Caki2 (cell line): ENCODE measurements around the gene PPP1R36. TPM values are rescaled to one million over a fixed set of nuclear protein-coding genes. Genes with fewer than 3 reads are reported as not detected.

Experiments used
- DNase-seq: peaks from one replicate; pipeline ENCODE4 v3.0.0-alpha.2; 2015; ENCODE audit warnings: low read depth
- in situ Hi-C: cut with HindIII; loops from 2 replicates; pipeline ENCODE4 v1.10.0; 2016; ENCODE audit warnings: low sequenced_read_pairs, low pct_unique_long_range_greater_than_20kb, mixed read lengths
- total RNA-seq: library from RNA; depleted of rRNA; stranded (reverse); fragments of >200 nt; shearing (Covaris generic); gene quantifications from 2 replicates; pipeline ENCODE4 v1.2.3, GENCODE V29; 2014; ENCODE audit warnings: low replicate concordance; rRNA removed

Gene PPP1R36, protein sequence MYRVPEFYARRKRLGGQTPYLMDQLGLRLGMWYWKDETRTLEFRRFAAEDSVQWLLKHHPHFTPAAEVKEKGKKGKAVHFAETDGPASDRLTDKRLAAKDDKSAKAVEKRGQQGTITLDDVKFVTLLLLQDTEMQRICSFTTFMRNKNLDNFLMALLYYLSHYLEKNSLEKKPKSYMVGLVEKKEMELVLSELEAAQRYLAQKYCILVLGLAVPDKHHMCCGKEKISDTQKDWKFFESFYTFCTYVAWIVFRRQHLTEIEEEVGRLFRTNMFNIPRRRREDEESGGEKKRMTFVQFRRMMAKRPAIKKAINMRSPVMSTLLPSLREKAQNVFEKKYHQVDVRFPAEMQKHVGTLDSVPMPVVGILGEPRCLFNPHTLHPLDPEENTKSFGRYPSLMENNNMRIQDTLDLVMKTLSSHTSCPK
- not detected in 2 replicates for total RNA-seq

GRCh38 chr14:64549791-64550620 lies at the start of gene PPP1R36:
PPP1R36 (plus strand) TSS chr14:64549961; CDS start chr14:64549998, 37 bp downstream.
- in situ Hi-C loops, result no loop called here
- DNase-seq, result no peak

DNA sequence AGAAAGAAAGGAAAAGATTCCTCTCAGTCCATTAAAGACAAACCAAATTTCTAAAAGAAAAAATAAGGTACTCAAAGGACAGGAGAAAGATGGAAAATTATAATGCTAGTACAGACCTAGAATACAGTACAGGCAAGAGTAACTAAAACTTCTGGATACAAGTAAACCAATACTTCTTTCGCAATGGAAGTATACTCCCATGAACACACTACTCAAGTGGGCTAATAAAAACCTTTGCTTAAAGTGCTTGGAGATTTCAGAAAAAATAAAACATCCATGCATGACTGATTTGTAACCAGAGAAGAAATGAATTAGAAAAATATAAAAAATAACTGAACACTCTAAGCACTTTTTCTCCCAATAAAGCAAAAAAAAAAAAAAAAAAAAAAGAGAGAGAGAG lies 49.7 kb upstream of the PPP1R36 start:
- in situ Hi-C loops, result no loop called here
- no peak for DNase-seq

GRCh38 chr14:64501411-64502171 lies 48.2 kb upstream of the PPP1R36 start:
- in situ Hi-C loops, result no loop called here
- DNase-seq, result peak; percentile 56

DNA sequence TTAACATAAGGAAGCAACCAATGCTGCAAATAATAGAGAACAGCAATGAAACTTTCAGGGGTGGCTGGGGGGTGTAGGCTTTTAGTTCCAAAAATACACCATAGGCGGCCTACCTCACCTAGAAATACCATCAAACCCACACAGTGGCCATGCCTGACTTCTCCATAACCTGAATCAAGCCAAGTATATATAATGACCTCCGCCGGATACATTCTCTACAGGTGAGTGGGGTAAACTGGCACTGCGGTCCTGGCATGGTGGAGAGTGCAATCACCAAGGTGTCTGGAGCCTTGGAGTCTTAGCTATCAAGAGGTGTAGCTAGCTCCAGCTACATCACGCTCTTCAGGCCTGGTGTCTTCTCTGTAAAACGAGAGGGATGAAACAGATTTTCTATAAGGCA lies 47.3 kb upstream of the PPP1R36 start:
- no peak for DNase-seq
- in situ Hi-C loops, result no loop called here

DNA sequence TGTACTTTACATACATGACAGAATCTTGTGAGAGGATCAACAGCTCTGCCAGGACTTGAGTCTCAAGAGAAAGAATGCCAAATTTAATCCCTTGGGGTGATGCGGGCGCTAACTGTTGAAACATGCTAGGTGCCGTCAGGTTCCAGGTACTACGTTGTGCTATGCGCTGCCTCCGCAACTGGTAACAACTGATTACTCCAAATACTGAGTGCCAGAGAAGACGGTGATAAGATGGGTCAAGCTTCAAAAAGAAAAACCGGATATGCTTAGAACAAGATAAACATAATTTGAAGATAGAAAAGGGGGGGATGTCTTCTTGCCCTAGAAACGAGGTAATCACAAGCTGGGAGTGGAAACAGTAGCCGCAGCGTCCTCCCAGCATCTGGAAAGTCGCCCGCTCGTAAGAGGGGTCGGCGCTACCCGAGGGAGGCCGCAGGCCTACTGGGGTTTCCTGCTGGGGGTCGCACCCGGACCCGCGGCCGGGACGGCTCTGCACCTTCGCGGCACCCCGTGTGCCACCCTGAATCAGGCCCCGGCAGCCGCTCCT lies 46.8 kb upstream of the PPP1R36 start:
- no peak for DNase-seq
- in situ Hi-C loops, result no loop called here

- peak; percentile 97 for DNase-seq
- in situ Hi-C loops, result no loop called here
Observed at GRCh38 chr14:64503434-64504309, 46.1 kb upstream of the PPP1R36 start, which contains the start of gene ZBTB25. ZBTB25 (minus strand) TSS chr14:64503838; CDS start chr14:64490533, 13,305 bp downstream.

DNA sequence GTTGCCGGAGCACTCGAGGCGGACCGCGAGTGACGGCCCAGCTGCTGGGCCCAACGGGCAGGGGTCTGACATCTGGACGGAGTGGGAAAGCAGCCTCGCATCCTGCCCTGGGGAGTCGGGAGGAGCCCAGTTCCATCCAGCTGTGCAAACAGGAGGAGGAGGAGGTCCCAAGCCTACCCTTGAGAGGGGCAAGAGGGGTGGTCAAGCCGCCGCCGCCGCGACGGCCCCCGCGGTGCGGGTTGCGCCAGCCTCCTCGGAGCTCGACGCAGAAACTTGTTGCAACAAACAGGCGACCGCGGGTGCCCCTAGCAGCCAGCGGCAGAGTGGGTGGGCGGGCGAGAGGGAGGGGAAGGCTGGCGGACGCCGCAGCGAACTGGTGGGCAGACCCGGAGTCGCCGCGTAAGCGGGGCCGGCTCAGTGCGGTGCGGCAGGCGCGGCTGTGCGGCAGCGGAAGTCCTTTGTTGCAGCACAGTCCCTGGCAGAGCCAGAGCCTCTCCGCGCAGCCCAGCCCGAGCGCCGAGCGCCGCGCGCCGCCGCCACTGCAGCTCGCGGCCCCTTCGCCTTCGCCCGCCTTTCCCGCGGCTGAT lies 45.4 kb upstream of the PPP1R36 start, which contains the start of gene ZBTB1:
TSS of gene ZBTB1 (plus strand) at position 461 of the 587 bp plus-strand sequence. CDS start 16,735 bp downstream, outside the sequence.
- DNase-seq, result peak; percentile 85
- in situ Hi-C loops, result no loop called here

- in situ Hi-C loops, result no loop called here
- DNase-seq, result peak; percentile 86
Observed at GRCh38 chr14:64504897-64505794, 44.6 kb upstream of the PPP1R36 start.

DNA sequence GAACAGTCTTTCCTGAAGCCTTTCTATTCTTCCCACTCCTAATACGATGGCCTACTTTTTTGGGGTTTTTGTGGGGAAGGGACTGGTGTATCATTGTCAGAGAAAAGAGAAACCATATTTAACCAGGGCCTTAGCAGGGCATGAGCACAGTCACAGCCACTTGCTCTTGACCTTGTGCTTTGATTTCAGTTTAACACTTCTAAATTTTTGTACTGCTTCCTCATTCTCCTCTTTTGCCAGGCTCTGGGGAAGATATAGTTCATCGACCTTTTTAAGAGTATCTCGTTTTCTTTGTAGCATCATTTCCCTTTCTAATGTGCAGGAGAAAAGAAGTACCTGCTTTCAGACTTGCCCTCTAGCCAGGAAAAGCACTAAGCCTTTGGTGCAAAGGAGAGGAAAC lies 43.0 kb upstream of the PPP1R36 start:
- DNase-seq, result no peak
- in situ Hi-C loops, result no loop called here

GRCh38 chr14:64507376-64508156 lies 42.2 kb upstream of the PPP1R36 start:
- peak; percentile 33 for DNase-seq
- in situ Hi-C loops, result no loop called here

- in situ Hi-C loops, result no loop called here
- no peak for DNase-seq
Observed at GRCh38 chr14:64508215-64508776, 41.5 kb upstream of the PPP1R36 start.

DNA sequence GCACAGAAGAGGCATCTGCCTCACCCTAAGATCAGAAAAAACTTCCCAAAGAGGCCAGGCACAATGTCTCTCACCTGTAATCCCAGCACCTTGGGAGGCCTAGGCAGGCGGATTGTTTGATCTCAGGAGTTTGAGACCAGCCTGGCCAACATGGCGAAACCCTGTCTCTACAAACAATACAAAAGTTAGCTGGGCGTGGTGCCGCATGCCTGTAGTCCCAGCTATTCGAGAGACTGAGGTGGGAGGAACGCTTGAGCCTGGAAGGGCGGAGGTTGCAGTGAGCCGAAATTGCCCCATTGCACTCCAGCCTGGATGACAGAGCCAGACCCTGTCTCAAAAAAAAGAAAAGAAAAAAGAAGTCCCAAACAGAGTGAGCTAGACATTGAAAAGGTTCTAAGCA lies 40.7 kb upstream of the PPP1R36 start:
- DNase-seq, result no peak
- in situ Hi-C loops, result no loop called here

- in situ Hi-C loops, result no loop called here
- peak; percentile 51 for DNase-seq
Observed at GRCh38 chr14:64510825-64511671, 38.7 kb upstream of the PPP1R36 start.

GRCh38 chr14:64513271-64513670 lies 36.5 kb upstream of the PPP1R36 start:
- in situ Hi-C loops, result no loop called here
- DNase-seq, result no peak
